ENCODE results near the gene TMPRSS7.

Gene TMPRSS7

DNA sequence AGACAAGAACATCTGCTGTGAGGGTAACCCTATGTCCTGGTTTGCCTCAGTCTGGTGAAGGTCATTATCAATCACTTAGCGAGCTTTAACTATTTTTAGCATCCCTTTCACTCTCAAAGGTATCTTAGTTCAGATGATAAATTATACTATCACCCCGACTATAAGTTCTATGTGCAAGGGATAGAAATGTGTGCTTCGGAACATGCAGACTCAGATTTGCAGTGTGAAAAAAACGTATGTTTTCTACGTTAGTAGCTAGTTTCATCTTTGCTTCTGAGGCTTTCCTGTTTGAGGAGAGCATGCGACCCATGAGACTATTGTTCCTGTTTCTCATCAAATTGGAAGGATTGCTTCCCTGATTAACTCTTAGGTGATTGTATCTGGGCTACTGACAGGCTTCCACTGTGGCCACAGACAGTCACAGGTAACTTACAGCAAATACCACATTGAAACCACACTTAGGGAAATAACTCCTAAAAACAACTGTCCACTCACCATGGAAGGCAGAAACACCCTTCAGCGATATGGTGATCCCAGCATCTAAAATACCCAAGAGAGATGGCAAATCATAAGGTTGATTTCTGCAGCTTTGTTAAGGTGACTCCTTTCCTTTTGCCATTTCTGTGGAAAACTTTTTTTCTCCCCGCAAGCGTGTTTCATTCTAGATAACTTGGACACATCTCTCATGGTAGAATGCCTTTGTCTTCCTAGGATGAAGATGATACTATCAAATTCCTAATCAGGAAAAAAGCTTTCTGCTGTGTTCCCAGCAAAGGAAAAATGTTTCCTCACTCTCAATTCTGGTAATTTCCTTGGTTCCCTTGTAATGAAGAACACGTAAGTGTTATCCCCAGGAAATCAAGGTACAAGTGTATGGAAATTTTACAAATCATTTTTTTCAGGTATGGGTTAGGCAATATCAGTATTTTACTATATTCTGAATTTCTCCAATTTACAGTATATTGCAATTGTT lies 93.3 kb downstream of the TMPRSS7 start:
- peak overlapping the region; percentile 72; the same call in 1 of the 2 replicates for H3K27ac ChIP-seq

GRCh38 chr3:112128843-112129727 lies 94.5 kb downstream of the TMPRSS7 start:
- H3K27ac ChIP-seq, result no peak overlapping the region
- TF ChIP-seq CTCF (conservative IDR thresholded peaks at IDR 0.05), result no peak

More for the DNA sequence above, 93.3 kb downstream of the TMPRSS7 start:
- no peak for TF ChIP-seq CTCF (conservative IDR thresholded peaks at IDR 0.05)

GRCh38 chr3:112129925-112130637 lies 95.5 kb downstream of the TMPRSS7 start:
- no peak overlapping the region for H3K27ac ChIP-seq
- TF ChIP-seq CTCF (conservative IDR thresholded peaks at IDR 0.05), result no peak

DNA sequence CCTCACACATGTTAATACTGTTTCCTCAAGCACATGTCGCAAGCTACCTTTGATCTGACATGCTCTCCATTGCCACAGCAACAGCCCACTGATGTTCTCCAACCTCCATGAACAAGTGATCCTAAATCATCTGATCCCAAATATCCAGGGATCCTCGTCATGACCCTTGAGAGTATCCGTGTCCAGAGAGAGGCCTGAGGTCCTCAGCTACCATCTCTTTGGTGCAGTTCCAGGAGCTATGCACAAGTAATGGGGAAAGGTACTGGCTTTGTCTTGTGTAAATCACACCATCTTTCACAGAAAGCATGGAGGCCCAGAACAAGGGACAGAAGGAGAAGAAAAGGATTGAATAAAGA lies 96.1 kb downstream of the TMPRSS7 start:
- no peak overlapping the region for H3K27ac ChIP-seq
- no peak for TF ChIP-seq CTCF (conservative IDR thresholded peaks at IDR 0.05)

Measured in VCaP (cell line).